NCI-H2196 treated with DMSO at 0.1 percent for 48 hours (cell line): ENCODE data around the gene PTCHD4.
"Not testable (repeated sequence)": the region's sequence is repeated elsewhere in the genome, so short reads cannot be mapped to it uniquely, and the experiment has no call there.

ENCODE experiments used
- DNase-seq: peaks from one replicate; lab custom pipeline; 2025; ENCODE audit not compliant: unreplicated experiment; lab: John Stamatoyannopoulos, UW

The PTCHD4 gene

GRCh38 chr6:48111143-48111506 is at the start of gene PTCHD4:
Gene PTCHD4 (minus strand): TSS chr6:48111197. CDS start chr6:48068957, 42,240 bp downstream.
- peak; percentile 90 for DNase-seq

DNA sequence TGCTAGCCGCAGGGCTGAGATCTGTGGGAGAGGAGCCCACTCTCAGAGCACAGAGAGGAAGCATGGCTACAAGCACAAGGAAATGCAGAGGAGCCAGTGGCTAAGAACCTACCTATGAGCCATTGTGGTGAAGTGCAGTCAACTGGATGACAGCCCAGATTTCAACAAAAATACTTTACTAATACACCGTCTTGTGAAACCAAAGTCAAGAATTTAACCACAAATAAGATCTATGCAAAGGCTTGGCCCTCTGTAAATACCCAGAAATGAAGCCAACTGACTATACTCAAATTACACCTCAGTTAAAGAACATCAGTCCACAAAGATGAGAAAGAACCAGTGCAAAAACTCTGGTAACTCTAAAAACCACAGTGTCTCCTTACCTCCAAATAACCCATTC is 40.1 kb upstream of the PTCHD4 start:
- DNase-seq: peak; percentile 2

- DNase-seq: peak; percentile 6
Observed at GRCh38 chr6:48150701-48151100, 39.7 kb upstream of the PTCHD4 start.

- DNase-seq: no peak
Observed at GRCh38 chr6:48147051-48147450, 36.1 kb upstream of the PTCHD4 start.

GRCh38 chr6:48144021-48144420 is 33.0 kb upstream of the PTCHD4 start:
- DNase-seq: no peak

DNA sequence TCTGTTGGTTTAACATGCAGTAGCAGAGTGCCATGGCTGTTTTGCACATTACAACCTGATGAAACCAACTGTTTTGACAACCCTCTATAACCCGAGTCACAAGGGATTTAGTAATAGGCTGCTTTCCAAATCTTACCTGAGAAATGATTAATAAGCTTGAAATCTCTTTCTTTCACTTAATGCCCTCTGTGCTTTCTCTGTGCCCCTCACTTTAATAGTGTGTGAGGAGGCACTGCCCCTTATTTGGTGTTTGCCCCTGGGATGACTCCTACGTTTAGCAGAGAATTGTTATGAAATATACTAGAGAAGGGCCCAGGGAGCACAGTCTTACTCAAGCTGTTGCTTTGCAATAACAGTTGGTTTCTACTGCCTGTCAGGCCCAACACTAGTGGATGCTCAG is 31.0 kb upstream of the PTCHD4 start:
- no peak for DNase-seq

DNA sequence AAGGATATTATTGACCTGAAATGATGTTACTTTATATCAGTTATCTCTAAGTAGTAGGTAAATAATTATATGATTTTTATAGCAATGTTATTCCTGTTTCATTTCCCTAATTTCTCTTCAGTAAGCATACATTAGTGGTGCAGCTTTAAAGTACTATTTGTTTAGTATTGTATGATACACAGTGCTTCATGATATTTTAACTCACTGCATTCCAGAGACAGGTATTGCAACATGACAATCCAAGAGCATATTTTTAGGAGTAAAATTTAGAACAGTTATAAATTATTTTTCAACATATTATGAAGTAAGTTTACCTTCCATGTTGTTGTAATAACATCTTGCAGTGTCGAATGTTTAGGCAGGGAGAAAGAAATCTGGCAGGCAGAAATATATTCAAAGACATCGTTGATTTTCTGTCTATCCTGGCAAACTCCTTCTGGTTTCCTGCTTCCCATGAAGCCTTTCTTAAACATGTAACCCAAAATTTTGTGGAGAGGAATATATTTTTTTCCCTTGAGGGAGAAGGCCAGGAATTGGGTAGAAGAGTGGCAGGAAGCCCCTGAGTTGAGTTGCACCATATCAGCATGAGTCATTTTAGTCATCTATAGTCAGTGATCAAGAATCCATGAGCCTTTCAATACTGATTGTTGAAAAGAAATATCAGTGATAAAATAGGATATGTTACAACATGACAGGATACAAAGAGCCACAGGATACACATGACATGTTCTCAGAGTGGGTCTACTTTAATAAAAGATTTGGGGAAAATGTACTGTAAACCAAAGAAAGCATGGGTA is 29.0 kb upstream of the PTCHD4 start:
- DNase-seq: no peak

DNA sequence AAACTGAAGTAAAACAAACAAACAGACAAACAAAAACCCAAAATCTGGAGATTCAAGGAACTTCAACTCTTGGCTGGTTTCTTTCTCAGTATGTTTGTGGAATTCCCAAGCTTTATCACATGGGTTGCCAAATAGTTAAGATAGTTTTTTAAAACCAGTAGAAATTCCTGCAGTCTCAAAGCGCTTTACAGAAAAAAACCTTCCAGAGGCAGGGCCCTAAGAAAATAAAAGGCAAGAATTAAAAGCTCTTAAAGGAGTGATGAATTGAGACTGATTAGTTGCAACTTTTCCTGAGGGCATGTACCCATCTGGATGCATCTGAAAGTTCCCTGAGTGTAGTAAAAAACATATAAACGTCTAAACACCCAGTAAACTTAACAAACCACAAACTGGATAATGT is 25.9 kb upstream of the PTCHD4 start:
- DNase-seq: no peak

DNA sequence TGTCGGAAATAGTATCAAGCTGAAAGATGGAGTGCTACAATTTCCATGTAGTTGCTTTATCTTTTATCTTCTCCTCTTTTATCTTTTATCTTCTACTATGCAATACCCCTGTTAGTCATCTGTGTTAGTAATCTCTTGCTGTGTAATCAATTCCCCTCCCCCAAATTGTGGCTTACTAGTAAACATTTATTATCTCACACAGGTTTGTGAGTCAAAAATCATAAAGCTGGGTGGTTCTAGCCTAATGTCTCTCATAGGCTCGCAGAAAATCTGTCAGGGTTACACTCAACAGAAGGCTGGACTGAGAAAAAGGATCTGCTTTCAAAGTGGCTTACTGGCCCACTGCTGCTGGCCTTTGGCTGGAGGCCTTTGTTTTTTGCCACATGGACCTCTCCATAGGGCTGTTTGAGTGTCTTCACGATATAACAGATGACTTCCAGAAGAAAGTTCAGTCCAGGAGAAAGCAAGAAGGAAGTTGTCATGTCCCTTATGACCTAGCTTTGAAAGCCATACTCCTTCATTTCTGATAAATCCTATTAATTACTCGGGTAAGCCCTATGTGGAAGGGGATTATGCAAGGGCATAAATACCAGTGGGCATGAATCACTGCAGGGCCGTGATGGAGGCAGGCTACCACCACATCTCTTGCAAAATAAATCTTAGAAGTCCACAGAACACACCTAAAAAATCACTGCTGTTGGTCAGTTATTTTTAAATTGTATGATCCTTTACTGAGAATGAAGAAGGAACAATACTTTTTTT is 24.5 kb upstream of the PTCHD4 start:
- DNase-seq: no peak

GRCh38 chr6:48134246-48134645 is 23.2 kb upstream of the PTCHD4 start:
- no peak for DNase-seq

GRCh38 chr6:48123601-48124000 is 12.6 kb upstream of the PTCHD4 start:
- DNase-seq: no peak

DNA sequence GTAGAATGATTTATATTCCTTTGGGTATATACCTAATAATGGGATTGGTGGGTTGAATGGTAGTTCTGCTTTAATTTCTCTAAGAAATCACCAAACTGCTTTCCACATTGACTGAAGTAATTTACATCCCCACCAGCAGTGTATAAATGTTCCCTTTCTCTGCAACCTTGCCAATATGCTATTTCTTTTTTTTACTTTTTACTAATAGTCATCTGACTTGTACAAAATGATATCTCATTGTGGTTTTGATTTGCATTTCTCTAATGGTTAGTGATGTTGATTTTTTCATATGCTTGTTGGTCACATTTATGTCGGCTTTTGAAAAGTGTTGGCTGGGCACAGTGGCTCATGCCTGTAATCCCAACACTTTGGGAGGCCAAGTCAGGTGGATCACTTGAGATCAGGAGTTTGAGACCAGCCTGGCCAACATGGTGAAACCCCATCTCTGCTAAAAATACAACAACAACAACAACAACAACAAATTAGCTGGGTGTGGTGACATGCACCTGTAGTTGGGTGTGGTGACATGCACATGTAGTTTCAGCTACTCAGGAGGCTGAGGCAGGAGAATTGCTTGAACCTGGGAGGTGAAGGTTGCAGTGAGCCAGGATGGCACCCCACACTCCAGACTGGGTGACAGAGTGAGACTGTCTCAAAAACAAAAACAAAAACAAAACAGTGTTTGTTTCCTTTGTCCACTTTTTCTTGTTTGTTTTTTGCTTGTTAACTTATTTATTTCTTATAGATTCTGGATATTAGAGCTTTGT is 11.2 kb upstream of the PTCHD4 start:
- DNase-seq: not testable (repeated sequence)

DNA sequence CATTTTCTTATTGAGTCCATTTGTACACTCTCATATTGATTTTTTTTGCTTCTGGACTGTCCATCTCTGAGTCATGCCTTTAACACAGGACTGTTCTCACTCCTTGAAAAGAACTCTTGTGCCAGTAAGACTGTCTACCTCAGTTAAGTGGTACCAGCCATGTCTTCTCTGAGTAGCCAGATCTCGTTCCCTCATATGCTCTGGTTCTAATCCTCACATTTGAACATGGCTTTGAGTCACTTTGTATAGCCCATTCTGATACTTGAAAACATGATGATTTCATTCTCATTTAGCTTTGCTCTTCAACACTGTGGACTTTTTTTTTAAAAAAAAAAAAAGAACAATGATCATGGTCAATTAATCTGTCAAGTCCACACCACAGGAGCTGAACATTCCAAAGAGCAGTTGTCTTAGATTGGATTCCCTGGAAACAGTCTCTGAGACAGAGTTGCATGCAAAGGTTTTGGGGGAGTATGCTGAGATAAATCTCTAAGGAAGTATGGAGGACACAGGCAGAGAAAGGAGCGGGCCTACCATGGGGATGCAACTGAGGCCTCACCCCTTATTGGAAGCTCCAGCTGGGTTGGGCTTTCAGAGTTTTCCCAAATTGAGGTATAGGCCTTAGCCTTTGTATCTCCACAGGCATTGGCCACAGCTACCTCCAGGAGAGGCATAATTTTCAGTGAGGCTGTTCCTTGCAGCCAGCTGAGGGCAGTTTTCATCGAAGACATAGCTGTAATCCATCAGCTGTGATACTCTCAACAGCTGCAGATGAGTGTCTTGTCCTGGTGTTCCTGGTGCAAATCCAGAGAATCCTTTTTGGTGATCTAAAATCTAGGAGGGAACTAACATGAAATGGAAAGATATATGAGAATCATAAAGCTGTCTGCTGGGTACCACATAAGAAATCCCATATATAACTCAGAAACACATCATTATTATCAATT is 6.0 kb upstream of the PTCHD4 start:
- DNase-seq: no peak

GRCh38 chr6:48113130-48113529 is 2.1 kb upstream of the PTCHD4 start:
- no peak for DNase-seq

DNA sequence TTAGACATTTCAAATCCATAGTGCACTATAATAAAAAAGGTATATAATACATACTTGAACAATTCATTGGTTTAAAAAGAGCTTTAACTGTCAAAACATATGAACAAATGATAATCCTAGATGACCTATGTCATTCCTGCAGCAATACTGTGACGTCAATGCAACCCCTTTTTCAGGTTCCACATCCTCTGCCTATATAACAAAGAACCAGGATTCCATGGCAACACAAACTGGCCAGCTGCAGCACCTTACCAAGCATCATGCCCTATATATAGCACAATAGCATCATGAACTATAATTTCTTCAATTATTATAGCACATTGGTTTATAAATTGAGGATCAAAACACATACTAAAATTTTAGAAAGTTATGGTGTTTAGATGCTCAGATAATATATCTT is 578 bp upstream of the PTCHD4 start:
- peak; percentile 16 for DNase-seq

- DNase-seq: no peak
Observed at GRCh38 chr6:48110436-48111142, 408 bp downstream of the PTCHD4 start.

DNA sequence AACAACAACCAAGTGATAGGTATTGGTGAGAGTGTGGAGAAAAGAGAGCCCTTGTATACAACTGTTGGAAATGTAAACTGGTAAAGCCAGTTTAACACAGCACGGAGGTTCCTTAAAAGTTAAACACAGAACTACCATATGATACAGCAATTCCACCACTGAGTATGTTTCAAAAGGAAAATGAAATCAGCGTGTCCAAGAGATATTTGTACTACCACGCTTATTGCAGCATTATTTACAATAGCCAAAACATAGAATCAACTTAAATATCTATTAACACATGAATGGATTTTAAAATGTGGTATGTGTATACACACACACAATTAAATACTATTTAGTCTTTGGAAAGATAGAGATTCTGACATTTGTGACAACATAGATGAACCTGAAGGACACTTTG is 1.1 kb downstream of the PTCHD4 start:
- no peak for DNase-seq

GRCh38 chr6:48102476-48103195 is 8.4 kb downstream of the PTCHD4 start:
- DNase-seq: not testable (repeated sequence)

DNA sequence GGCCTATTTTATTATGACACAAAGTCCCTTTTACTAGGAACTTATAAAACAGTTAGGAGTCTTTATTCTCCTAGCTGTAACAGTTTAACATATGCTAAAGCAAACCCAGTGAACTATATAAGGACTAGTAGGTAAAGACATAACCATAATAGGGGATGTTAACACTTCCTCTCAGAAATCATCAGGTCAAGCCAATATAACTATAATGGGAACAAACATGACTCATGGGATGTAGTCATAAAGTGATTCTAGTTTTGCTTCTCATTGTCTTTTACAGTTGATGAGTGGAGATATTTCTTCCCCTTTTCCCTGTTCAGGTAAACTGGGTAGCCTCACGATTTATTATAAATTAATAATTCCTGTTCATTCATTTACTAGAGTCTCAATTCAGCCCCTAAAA is 9.7 kb downstream of the PTCHD4 start:
- DNase-seq: no peak

GRCh38 chr6:48100588-48100895 is 10.5 kb downstream of the PTCHD4 start:
- no peak for DNase-seq
